Fibroblast of pulmonary artery (primary cell): ENCODE results near the gene CWC15.
"Not testable (repeated sequence)": the region's sequence is repeated elsewhere in the genome, so short reads cannot be mapped to it uniquely, and the experiment has no call there.

Source experiments
- DNase-seq: peaks from one replicate; pipeline ENCODE4 v3.0.0-alpha.2; 2010; ENCODE audit warnings: low read depth
- H3K4me3 ChIP-seq: replicated peaks from 2 replicates; pipeline ENCODE4 v1.5.1; 2011; ENCODE audit warnings: low read depth, mild to moderate bottlenecking, control low read depth, low read length, moderate library complexity
- CTCF ChIP-seq: IDR thresholded peaks from 2 replicates; pipeline ENCODE4 v1.5.1; 2011; ENCODE audit warnings: mild to moderate bottlenecking, control low read depth, low read length, inconsistent platforms; ENCODE audit errors: missing control alignments

The CWC15 gene

GRCh38 chr11:94973099-94973968, at the start of gene CWC15, which contains the start of gene KDM4D:
Gene CWC15 (minus strand): TSS chr11:94973556. CDS start chr11:94972185, 1,371 bp downstream.
Gene KDM4D (plus strand): TSS chr11:94973709. CDS start chr11:94997373, 23,664 bp downstream.
- peak within 1 kb of the TSS; percentile 91 for H3K4me3 ChIP-seq
- no peak for TF ChIP-seq CTCF
- peak; percentile 93 for DNase-seq

DNA sequence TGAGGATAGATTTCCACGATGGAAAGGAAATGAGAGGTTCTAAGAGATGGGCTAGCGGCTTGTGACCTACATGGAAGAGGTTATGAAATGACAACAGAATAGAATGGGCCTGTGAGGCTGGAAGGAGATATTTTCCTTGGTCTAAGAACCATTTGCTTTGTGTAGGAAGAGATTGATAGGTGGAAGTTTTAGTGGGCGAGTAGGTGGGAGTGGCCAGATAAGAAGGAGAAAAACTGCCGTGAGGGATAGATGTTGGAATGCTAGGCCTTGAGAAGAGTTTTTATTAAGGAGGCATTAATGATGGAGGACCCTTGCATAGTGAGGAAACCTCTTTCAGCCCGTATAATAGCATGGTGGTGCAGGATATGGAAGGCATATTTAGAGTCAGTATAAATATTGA, 48.1 kb upstream of the CWC15 start:
- DNase-seq, H3K4me3 ChIP-seq: not testable (repeated sequence)

DNA sequence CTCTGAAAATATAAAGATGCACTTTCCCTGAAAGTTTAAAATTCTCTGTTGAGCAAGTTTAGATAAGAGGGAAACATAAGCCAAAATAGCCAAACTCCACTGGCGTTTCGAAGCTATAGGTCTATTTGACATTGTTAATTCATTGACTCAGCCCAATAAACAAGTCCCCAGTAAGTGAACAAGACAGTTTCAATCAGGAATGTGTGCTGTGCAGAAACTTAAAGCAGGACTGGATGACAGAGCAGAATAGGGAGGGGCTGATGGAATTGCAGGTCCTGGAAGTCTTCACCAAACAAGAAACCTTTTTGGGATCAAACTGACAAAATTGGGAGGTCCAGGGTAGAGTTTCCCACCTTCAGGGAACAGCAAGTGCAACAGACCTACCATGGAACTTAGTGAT, 42.8 kb upstream of the CWC15 start:
- TF ChIP-seq CTCF, result no peak
- no peak for DNase-seq
- H3K4me3 ChIP-seq, result no peak overlapping the region

- no peak for DNase-seq
- TF ChIP-seq CTCF, result no peak
- H3K4me3 ChIP-seq, result no peak overlapping the region
Measured at GRCh38 chr11:95014184-95014821, 40.9 kb upstream of the CWC15 start.

GRCh38 chr11:95011376-95011775, 38.0 kb upstream of the CWC15 start:
- DNase-seq, result no peak
- no peak overlapping the region for H3K4me3 ChIP-seq
- no peak for TF ChIP-seq CTCF

DNA sequence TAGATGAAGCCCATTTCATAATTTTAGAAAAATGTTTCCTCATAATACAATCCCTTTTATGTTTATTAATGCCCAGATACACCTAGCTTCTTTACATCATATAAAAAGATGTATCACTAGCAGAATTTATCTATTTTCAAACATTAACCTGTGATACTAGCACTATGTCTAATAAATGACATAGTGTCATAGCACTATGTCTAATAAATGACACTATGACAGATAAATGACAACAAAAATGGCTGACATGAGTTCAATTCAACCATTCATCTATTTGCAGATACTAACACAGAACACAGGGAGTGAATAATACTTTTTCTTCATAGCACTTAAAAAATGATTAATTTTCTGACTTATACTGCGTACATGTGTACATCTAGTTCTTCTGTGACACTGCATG, 32.3 kb upstream of the CWC15 start:
- no peak overlapping the region for H3K4me3 ChIP-seq
- DNase-seq, result no peak
- no peak for TF ChIP-seq CTCF

- no peak for TF ChIP-seq CTCF
- no peak for DNase-seq
- no peak overlapping the region for H3K4me3 ChIP-seq
Measured at GRCh38 chr11:95003716-95004115, 30.4 kb upstream of the CWC15 start.
